HCT116 (cell line): ENCODE results near the gene KRTAP5-4.

Source experiments
- CEBPB ChIP-seq: IDR thresholded peaks from 2 replicates; pipeline ENCODE4 v1.6.1; 2012; ENCODE audit warnings: low read depth
- CTCF ChIP-seq, 3 experiments: fragments of 200-600 bp in 1 of 3; sonication (generic) in 1 of 3; IDR thresholded peaks in 2 of 3; conservative IDR thresholded peaks in 1 of 3; 2 replicates each; pipeline ENCODE4 v1.5.1; 2012 to 2017; ENCODE audit warnings: low read depth in 2 of 3, low read length in 2 of 3, antibody characterized with exemption in 1 of 3, borderline replicate concordance in 1 of 3, control low read depth in 1 of 3, mild to moderate bottlenecking in 1 of 3, mixed read lengths in 1 of 3, mixed run types in 1 of 3, moderate library complexity in 1 of 3; ENCODE audit not compliant: insufficient read depth in 1 of 3
- POLR2AphosphoS5 ChIP-seq: IDR thresholded peaks from 2 replicates; pipeline ENCODE4 v1.6.1; 2011; ENCODE audit warnings: mild to moderate bottlenecking, low read depth, low read length, moderate library complexity
- SIN3A ChIP-seq: IDR thresholded peaks from 2 replicates; pipeline ENCODE4 v1.6.1; 2012; ENCODE audit warnings: low read depth
- ZBTB33 ChIP-seq: IDR thresholded peaks from 2 replicates; pipeline ENCODE4 v1.6.1; 2011; ENCODE audit warnings: mild to moderate bottlenecking, low read length, moderate library complexity; ENCODE audit not compliant: insufficient replicate concordance; ENCODE audit errors: extremely low read depth

- no peak for TF ChIP-seq CTCF (IDR thresholded peaks at IDR 0.05 in 2 of 3, conservative IDR thresholded peaks at IDR 0.05 in 1 of 3; ENCODE audit: borderline replicate concordance in 1 of 3, insufficient read depth in 1 of 3, low read depth in 2 of 3, low read length in 2 of 3)
- TF ChIP-seq SIN3A, result no peak
- no peak for TF ChIP-seq ZBTB33
- no peak for TF ChIP-seq CEBPB
- no peak for TF ChIP-seq POLR2AphosphoS5
These were observed 40.0 kb downstream of the KRTAP5-4 start for GRCh38 chr11:1581976-1582375.
